ENCODE results near the gene ACTN1. TPM values are rescaled to one million over a fixed set of nuclear protein-coding genes. Genes with fewer than 3 reads are reported as not detected.

ACTN1 gene
- total RNA-seq, 1 donor from 2014 or later: 70.7 TPM

GRCh38 chr14:68970736-68971135, 8.4 kb downstream of the ACTN1 start:
- H3K27ac Mint-ChIP-seq: peak overlapping the region; percentile 70
- Histone ChIP-seq H3K27ac (no peak overlapping the region), H2AFZ (replicated peaks) (no peak overlapping the region), H3K4me3 (no peak overlapping the region), H3K9ac (peak overlapping the region; percentile 12), H3K36me3 (no peaks in the 10 kb centered on the region), H3K27me3 (no peaks in the 10 kb centered on the region), H3K4me1 (peaks cover 14% of the 10 kb centered on the region), H3K9me3 (ENCODE audit: low read depth) (no peaks in the 10 kb centered on the region), H3K4me2 (peak overlapping the region; percentile 23), H3K79me2 (ENCODE audit: low read depth) (peaks cover 100% of the 10 kb centered on the region), H4K20me1 (ENCODE audit: low read depth) (peaks cover 83% of the 10 kb centered on the region), H3F3A (ENCODE audit: low read depth) (peaks cover 13% of the 10 kb centered on the region)
- H3K36me3 Mint-ChIP-seq: peaks cover 18% of the 10 kb centered on the region
- no peak for DNase-seq (ENCODE audit: low spot score)
- H3K27me3 Mint-ChIP-seq (ENCODE audit: insufficient read depth, low read depth): peaks cover 6% of the 10 kb centered on the region
- TF ChIP-seq CTCF (IDR thresholded peaks at IDR 0.05) (no peak), EZH2 (IDR thresholded peaks at IDR 0.05) (no peak), EZH2phosphoT487 (IDR thresholded peaks at IDR 0.05) (no peak)
- H3K4me3 Mint-ChIP-seq: no peak overlapping the region
- peaks cover 39% of the 10 kb centered on the region for H3K4me1 Mint-ChIP-seq
- H3K9me3 Mint-ChIP-seq: no peaks in the 10 kb centered on the region

- DNase-seq (ENCODE audit: low spot score): no peak
- Histone ChIP-seq H4K20me1 (ENCODE audit: low read depth) (peaks cover 90% of the 10 kb centered on the region), H3K27ac (no peak overlapping the region)
Observed at GRCh38 chr14:68970038-68970612, 9.0 kb downstream of the ACTN1 start.

GRCh38 chr14:68969278-68970033, 9.6 kb downstream of the ACTN1 start:
- H3K27ac ChIP-seq: no peak overlapping the region
- H3K9ac ChIP-seq: no peak overlapping the region
- peaks cover 13% of the 10 kb centered on the region for H3F3A ChIP-seq (ENCODE audit: low read depth)
- no peak for DNase-seq (ENCODE audit: low spot score)
- H3K9me3 Mint-ChIP-seq: no peaks in the 10 kb centered on the region
- no peak overlapping the region for H3K4me2 ChIP-seq
- H3K4me1 ChIP-seq: peaks cover 14% of the 10 kb centered on the region
- H3K36me3 ChIP-seq: no peaks in the 10 kb centered on the region
- H3K36me3 Mint-ChIP-seq: peaks cover 18% of the 10 kb centered on the region
- H2AFZ ChIP-seq (replicated peaks): no peak overlapping the region
- no peaks in the 10 kb centered on the region for H3K27me3 ChIP-seq
- peaks cover 96% of the 10 kb centered on the region for H4K20me1 ChIP-seq (ENCODE audit: low read depth)
- TF ChIP-seq EZH2 (IDR thresholded peaks at IDR 0.05): no peak
- TF ChIP-seq EZH2phosphoT487 (IDR thresholded peaks at IDR 0.05): no peak
- no peak for TF ChIP-seq CTCF (IDR thresholded peaks at IDR 0.05)
- no peak overlapping the region for H3K4me3 ChIP-seq
- H3K4me1 Mint-ChIP-seq: peaks cover 45% of the 10 kb centered on the region
- peak overlapping the region; percentile 95 for H3K27ac Mint-ChIP-seq
- H3K4me3 Mint-ChIP-seq: peak overlapping the region; percentile 56
- H3K9me3 ChIP-seq (ENCODE audit: low read depth): no peaks in the 10 kb centered on the region
- H3K27me3 Mint-ChIP-seq (ENCODE audit: insufficient read depth, low read depth): peaks cover 10% of the 10 kb centered on the region
- peaks cover 100% of the 10 kb centered on the region for H3K79me2 ChIP-seq (ENCODE audit: low read depth)

More at GRCh38 chr14:68970038-68970612, 9.0 kb downstream of the ACTN1 start:
- Histone ChIP-seq H3K4me3 (no peak overlapping the region), H3F3A (ENCODE audit: low read depth) (peaks cover 13% of the 10 kb centered on the region), H3K9me3 (ENCODE audit: low read depth) (no peaks in the 10 kb centered on the region), H3K27me3 (no peaks in the 10 kb centered on the region), H3K4me1 (peaks cover 14% of the 10 kb centered on the region), H3K79me2 (ENCODE audit: low read depth) (peaks cover 100% of the 10 kb centered on the region), H3K4me2 (peak overlapping the region; percentile 23), H3K9ac (no peak overlapping the region), H2AFZ (replicated peaks) (no peak overlapping the region), H3K36me3 (no peaks in the 10 kb centered on the region)
- peak overlapping the region; percentile 56 for H3K4me3 Mint-ChIP-seq
- peaks cover 10% of the 10 kb centered on the region for H3K27me3 Mint-ChIP-seq (ENCODE audit: insufficient read depth, low read depth)
- peak overlapping the region; percentile 95 for H3K27ac Mint-ChIP-seq
- TF ChIP-seq CTCF (IDR thresholded peaks at IDR 0.05) (no peak), EZH2phosphoT487 (IDR thresholded peaks at IDR 0.05) (no peak), EZH2 (IDR thresholded peaks at IDR 0.05) (no peak)
- H3K36me3 Mint-ChIP-seq: peaks cover 22% of the 10 kb centered on the region
- H3K4me1 Mint-ChIP-seq: peaks cover 39% of the 10 kb centered on the region
- H3K9me3 Mint-ChIP-seq: no peaks in the 10 kb centered on the region
